SU-DHL-6 (cell line): ENCODE results near the gene GNG8.

Source experiments
- CTCF ChIP-seq: fragments of 200-600 bp; sonication (generic); IDR thresholded peaks from one replicate; pipeline ENCODE4 v1.5.1; 2017; ENCODE audit warnings: antibody characterized with exemption, mild to moderate bottlenecking, low read length, moderate library complexity; ENCODE audit not compliant: insufficient read depth, poor library complexity, severe bottlenecking
- EZH2phosphoT487 ChIP-seq: fragments of 200-600 bp; sonication (generic), shearing (Covaris generic); conservative IDR thresholded peaks from 2 replicates; pipeline ENCODE4 v1.6.1; 2018; ENCODE audit warnings: mild to moderate bottlenecking, antibody characterized with exemption, low read length, moderate library complexity, mixed read lengths

DNA sequence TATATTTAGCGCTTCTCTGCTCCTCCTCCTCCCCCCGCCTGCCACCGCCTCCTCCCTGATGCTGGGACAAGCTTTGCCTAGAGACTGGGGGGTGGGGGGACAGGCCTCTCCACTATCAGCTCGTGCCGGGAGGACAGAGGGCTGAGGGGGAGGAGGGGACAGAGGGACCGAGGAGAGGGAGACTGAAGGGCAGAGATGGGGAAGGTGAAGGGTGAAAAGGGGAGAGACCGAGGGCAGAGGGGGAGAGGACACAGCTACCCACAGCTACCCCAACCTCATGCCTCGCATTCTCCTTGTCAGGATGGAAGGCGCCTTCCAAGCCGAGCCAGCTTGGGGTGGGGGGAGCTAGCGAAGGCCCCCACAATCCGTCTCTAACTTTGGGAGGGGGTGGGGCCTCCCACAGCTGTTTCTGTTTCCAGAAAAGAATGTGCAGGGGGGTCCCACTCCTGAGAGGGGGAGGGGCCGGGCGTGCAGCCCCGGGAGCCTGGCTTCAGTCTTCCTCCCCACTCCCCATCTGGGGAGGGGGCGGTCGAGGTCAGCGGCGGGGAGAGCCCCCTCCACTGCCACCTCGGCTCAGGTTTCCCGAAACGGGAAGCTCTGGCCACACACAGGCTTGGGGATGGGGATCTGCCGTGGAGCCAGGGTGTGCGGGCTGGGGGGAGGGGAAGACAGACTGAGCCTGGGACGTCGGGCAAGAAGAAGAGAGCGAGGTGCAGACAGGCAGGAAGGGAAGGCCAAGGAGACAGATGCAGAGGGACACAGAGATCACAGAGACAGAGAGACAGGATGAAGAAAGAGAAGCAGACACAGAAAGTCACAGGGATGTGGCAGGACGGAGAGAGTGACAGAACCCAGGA is 23.4 kb upstream of the GNG8 start:
- no peak for TF ChIP-seq CTCF
- TF ChIP-seq EZH2phosphoT487, result no peak
